HG02759 (cell line): ENCODE data around the gene CXCL9.
"Not testable (repeated sequence)": the region's sequence is repeated elsewhere in the genome, so short reads cannot be mapped to it uniquely, and the experiment has no call there.

ENCODE experiments used
- ATAC-seq: cut with Tn5 transposase; IDR thresholded peaks from one replicate; pipeline ENCODE4 v1.9.1; 2021; ENCODE audit warnings: mild to moderate bottlenecking, moderate library complexity; ENCODE audit not compliant: unreplicated experiment

Gene CXCL9

GRCh38 chr4:76007089-76007862, at the start of gene CXCL9:
TSS of gene CXCL9 (minus strand) at chr4:76007509. CDS start at chr4:76007449, 60 bp downstream.
- ATAC-seq: no peak

GRCh38 chr4:76055421-76055820, 48.1 kb upstream of the CXCL9 start:
- ATAC-seq: no peak

GRCh38 chr4:76055016-76055415, 47.7 kb upstream of the CXCL9 start:
- peak; percentile 95 for ATAC-seq

GRCh38 chr4:76053730-76054129, 46.4 kb upstream of the CXCL9 start:
- no peak for ATAC-seq

GRCh38 chr4:76050560-76051050, 43.3 kb upstream of the CXCL9 start:
- ATAC-seq: not testable (repeated sequence)

GRCh38 chr4:76049860-76050416, 42.6 kb upstream of the CXCL9 start:
- ATAC-seq: not testable (repeated sequence)

GRCh38 chr4:76044686-76045085, 37.4 kb upstream of the CXCL9 start:
- not testable (repeated sequence) for ATAC-seq

- ATAC-seq: not testable (repeated sequence)
Observed at GRCh38 chr4:76043306-76043705, 36.0 kb upstream of the CXCL9 start.

- not testable (repeated sequence) for ATAC-seq
Observed at GRCh38 chr4:76042241-76042998, 35.1 kb upstream of the CXCL9 start.

GRCh38 chr4:76036855-76037254, 29.5 kb upstream of the CXCL9 start:
- ATAC-seq: no peak

- ATAC-seq: no peak
Observed at GRCh38 chr4:76035799-76036380, 28.6 kb upstream of the CXCL9 start, which contains the start of gene CXCL11. TSS of gene CXCL11 (minus strand) at chr4:76036070. CDS start at chr4:76035987, 83 bp downstream.

- no peak for ATAC-seq
Observed at GRCh38 chr4:76035141-76035540, 27.8 kb upstream of the CXCL9 start.

GRCh38 chr4:76029300-76029699, 22.0 kb upstream of the CXCL9 start:
- no peak for ATAC-seq

GRCh38 chr4:76028350-76028765, 21.0 kb upstream of the CXCL9 start:
- no peak for ATAC-seq

GRCh38 chr4:76024065-76024464, 16.8 kb upstream of the CXCL9 start:
- no peak for ATAC-seq

- ATAC-seq: no peak
Observed at GRCh38 chr4:76023389-76023788, 16.1 kb upstream of the CXCL9 start, which contains the start of gene CXCL10. TSS of gene CXCL10 (minus strand) at chr4:76023497. CDS start at chr4:76023431, 66 bp downstream.

- no peak for ATAC-seq
Observed at GRCh38 chr4:76022677-76023076, 15.4 kb upstream of the CXCL9 start.

- ATAC-seq: no peak
Observed at GRCh38 chr4:76022031-76022430, 14.7 kb upstream of the CXCL9 start.

GRCh38 chr4:76017056-76017686, 9.9 kb upstream of the CXCL9 start:
- ATAC-seq: no peak

- ATAC-seq: peak; percentile 80
Observed at GRCh38 chr4:76016393-76016792, 9.1 kb upstream of the CXCL9 start.
